NB4 (cell line): ENCODE data around the gene GAST.

Source experiments
- DNase-seq: peaks from one replicate; pipeline ENCODE4 v3.0.0; 2010; ENCODE audit warnings: low read depth
- H3K4me3 ChIP-seq: one replicate; pipeline ENCODE4 v1.5.1; 2011; ENCODE audit warnings: mild to moderate bottlenecking, low read depth, low read length, moderate library complexity
- CTCF ChIP-seq: IDR thresholded peaks from one replicate; pipeline ENCODE4 v1.5.1; 2012; ENCODE audit warnings: low read depth, low read length
- MAX ChIP-seq: IDR thresholded peaks from 2 replicates; pipeline ENCODE4 v1.6.1; 2011; ENCODE audit warnings: low read depth, low read length
- MYC ChIP-seq: IDR thresholded peaks from 2 replicates; pipeline ENCODE4 v1.6.1; 2011; ENCODE audit warnings: low read depth, low read length
- POLR2A ChIP-seq: IDR thresholded peaks from 2 replicates; pipeline ENCODE4 v1.6.1; 2011; ENCODE audit warnings: mild to moderate bottlenecking; ENCODE audit not compliant: insufficient read length; ENCODE audit errors: extremely low read depth

GAST gene

DNA sequence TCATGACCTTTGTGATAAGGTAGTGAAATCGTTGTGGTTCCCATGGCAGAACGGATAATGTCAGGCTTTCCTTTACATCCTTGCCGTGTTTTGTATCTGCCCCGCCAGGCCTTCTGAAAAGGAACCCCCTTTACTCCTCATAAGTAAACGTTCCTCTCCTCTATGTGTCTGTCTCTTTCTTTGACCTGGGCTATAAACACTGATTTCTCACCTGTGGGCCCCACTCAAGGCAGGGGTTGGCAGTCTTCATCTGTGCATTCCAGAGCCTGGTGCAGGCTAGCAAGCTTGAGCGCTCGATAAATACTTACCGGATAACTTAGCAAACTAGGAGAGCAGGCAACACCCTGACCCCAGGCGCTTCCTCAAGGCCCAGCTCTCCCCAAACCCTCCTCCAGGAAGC lies 29.6 kb downstream of the GAST start:
- H3K4me3 ChIP-seq = no peak overlapping the region
- TF ChIP-seq MAX (no peak), MYC (no peak), POLR2A (no peak), CTCF (no peak)
- no peak for DNase-seq

DNA sequence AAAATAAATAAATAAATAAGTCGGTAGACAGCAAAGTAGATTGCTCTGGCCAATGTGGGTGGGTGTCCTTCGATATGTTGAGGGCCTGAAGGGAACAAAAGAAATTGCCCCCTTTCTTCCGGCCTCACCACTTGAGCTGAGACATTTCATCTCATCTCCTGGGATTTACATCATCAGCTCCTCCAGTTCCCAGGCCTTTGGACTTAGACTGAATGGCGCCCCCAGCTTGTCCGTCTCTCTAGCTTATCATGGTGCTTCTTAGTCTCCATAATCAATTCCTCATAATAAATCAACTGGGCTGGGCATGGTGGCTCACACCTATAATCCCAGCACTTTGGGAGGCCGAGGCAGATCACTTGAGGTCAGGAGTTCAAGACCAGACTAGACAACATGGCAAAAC lies 36.1 kb downstream of the GAST start:
- H3K4me3 ChIP-seq = no peak overlapping the region
- TF ChIP-seq POLR2A = no peak
- DNase-seq = no peak

DNA sequence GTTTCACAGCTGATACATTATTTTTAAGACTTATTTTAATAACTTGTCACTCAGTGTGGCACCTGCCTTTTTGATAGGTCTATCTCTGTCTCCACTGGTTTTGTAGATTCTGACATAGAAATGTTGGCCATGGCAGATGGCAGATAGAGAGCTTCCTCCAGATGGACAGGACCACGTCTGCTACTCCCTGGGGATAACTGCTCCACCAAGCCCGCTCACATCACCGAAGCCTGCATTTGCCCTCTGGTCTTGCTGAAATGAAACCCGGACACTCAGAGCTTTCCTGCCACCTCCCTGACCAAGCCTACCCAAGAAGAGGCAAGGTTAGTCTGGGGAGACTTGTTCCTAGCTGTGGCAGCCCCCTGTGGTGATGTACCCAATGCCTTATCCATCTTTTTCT lies 38.7 kb downstream of the GAST start:
- no peak for DNase-seq
- H3K4me3 ChIP-seq = no peak overlapping the region
- TF ChIP-seq CTCF = no peak

DNA sequence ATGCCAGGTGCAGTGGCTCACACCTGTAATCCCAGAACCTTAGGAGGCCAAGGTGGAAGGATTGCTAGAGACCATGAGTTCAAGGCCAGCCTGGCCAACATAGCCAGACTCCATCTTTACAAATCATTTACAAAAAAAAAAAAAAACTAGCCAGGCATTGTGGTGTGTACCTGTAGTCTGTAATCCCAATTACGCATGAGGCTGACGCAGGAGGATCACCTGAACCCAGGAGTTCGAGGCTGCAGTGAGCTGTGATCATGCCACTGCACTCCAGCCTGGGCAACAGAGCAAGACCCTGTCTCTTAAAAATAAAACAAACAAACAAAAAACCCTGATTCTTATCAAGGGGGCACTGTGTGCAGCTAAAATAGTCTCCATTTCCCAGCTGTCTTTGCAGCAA lies 39.2 kb downstream of the GAST start:
- TF ChIP-seq POLR2A (no peak), CTCF (no peak), MAX (no peak), MYC (no peak)
- H3K4me3 ChIP-seq = no peak overlapping the region

DNA sequence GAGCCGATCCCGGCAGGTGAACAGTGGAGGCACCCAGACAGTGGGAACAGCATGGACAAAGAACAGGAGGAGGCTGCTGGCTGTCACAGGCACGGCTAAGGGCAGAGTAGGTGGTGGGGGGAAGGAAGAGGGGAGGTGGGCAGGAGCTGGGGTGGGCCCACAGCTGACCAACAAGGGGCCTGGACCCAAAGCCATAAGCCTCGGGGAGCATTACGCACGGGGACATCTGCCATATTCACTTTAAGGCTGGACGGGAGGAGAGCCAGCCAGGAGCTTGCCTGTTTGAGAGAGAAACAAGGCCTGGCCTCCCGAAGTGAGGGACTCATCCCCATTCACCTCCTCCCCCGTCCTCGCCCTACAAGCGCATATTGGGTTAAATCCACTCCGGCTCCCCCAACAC lies 41.9 kb downstream of the GAST start:
- TF ChIP-seq MYC = no peak
- no peak for TF ChIP-seq CTCF
- no peak for TF ChIP-seq MAX
- no peak for TF ChIP-seq POLR2A
- no peak overlapping the region for H3K4me3 ChIP-seq
- DNase-seq = no peak

More for the DNA sequence above, 39.2 kb downstream of the GAST start:
- DNase-seq = no peak

DNA sequence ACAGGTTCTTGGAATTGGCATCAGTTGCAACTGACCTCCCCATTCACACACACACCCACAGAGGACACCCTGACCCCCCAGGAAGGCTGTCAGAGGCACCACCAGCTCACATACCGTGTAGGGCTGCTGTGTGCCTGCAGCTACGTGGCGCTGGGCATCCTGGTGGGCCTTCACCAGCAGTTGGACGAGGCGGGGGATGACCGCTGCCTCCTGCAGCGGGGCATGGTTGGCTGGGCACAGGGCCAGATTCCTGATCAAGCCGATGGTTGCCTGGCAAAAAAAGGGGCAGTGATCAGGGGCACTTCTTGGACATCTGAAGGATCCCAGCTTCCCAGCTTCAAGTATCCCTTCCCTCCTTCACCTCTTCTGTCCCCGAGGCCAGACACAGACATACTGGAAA lies 46.5 kb downstream of the GAST start:
- H3K4me3 ChIP-seq = no peak overlapping the region
- no peak for DNase-seq
- TF ChIP-seq MYC (no peak), CTCF (no peak), MAX (no peak), POLR2A (no peak)

GRCh38 chr17:41760878-41761277 lies 48.7 kb downstream of the GAST start:
- no peak overlapping the region for H3K4me3 ChIP-seq
- no peak for DNase-seq
- TF ChIP-seq MYC (no peak), MAX (no peak)
